HTERT RPE-1 (cell line): Measurements from ENCODE around the gene SELENOK.

ENCODE experiments used
- in situ Hi-C: fragments of 300-500 bp; cut with MboI; formaldehyde crosslinking; loops from 4 replicates; pipeline ENCODE4 v1.14.3; 2020; ENCODE audit warnings: low sequenced_read_pairs

SELENOK gene

DNA sequence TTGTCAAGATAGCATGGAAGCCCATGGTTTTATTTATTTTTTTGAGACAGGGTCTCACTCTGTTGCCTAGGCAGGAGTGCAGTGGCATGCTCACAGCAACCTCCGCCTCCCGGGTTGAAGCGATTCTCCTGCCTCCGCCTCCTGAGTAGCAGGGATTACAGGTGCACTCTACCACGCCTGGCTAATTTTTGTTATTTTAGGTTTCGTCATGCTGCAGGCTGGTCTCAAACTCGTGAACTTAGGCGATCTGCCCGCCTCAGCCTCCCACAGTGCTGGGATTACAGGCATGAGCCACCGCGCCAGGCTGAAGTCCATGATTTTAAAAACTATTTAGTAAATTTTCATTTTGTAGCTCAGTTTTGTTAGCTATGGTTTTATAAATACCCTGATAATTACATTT is 7.0 kb downstream of the SELENOK start:
- in situ Hi-C loops, result no loop called here

DNA sequence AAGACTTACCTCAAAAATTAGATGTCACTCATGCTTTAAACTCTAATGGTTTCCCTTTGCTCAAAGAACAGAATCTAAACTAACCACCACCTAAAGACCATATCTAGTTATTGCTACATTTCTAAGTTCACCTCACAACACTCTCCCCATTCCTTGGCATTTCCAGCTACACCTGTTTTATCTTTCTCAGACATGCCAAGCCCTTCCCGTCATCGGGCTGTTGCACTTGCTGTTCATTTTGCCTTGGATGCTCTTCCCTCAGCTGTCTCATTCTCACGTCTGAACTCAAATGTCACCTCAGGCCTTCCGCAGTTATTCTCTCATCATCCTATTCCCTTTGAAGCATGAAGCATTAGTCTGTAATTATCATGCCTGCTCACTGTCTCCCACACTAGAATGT is 8.7 kb downstream of the SELENOK start:
- in situ Hi-C loops, result no loop called here

DNA sequence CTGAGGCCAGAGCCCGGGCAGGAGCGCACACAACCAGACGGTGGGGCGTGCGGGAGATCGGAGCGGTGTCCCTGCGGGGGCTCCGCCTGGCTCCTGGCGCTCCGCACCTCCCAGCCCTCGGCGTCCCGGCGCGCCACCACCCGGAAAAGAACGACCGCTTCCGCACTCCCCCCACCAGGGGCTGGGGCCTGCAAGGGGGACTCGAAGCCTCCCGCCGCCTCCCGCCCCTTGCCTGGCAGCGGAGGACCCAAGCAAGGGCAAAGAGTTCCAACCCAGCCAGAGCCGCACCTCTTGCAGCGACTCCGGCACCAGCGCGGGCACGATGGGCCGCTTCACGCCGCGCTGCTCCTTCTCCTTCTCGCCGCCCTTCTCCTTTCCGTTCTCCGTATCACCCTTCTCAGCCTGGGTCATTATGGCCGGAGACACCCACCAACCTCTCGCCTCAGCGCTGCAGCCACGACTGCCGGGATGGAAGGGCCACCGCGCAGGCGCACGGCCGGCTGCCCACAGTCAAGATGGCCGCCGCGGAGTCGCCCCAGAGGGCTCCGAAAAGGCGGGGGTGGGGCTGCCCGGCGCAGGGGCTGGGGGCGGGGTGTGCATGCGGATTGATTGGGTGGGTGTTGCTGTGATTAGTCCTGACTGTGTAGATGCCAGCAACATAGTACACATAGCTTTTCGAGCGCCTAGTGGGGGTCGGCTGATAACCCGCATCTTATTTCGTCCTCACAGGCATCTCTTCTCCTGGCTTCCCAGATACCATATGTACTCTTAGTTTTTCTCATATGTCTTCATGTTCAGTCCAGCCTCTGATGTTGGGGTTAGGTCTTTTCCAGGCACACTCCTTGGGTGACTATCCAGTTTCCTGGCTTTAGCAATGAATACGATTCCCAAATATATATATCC is 9.7 kb downstream of the SELENOK start, which contains the start of gene ACTR8:
Gene ACTR8 (minus strand): TSS at position 462 of the 903 bp plus-strand sequence. CDS start 51 bp downstream, at position 411.
- in situ Hi-C loops, result no loop called here

DNA sequence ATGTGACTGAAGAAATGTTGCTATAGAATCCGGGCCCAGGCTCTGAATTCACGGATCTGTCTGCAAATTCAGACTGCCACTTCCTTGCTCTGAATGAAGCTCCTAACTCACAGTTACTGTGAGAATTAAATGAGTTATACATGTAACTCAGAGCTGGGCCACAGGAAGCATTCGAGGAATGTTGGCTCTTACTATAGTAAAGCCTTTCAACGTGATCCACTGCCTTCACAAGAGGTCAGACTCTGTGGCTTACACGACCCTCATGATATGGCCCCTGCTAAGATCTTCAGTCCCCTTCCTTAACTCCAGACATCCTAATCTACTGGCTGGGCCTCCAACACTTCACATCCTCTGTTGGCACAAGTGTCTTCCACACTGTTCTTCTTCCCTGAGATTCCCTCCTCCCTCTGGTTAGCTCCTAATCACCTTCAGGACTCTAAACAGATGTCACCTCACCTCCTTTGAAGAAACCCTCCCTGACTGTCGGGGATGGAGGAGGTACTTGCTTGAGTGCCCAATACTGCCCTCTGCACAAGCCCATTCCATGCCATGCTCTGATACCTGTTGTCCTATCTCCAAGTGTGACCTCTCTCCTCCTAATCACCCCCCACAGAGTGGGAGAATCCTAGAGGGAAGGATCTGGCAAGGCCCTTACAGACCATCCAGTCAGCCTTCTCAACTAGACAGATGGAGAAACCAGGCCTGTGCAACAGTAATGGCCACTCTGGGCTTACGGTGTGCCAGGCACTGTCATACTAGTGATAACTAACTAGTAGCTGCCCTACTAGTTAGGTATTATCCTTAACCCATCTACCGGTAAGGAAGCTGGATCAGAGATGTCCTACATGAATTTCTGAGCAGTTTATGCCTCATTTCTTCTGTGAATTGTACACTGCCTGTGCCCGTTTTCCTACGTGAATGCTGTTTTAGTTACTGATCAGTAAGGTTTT is 11.0 kb downstream of the SELENOK start:
- in situ Hi-C loops, result no loop called here

DNA sequence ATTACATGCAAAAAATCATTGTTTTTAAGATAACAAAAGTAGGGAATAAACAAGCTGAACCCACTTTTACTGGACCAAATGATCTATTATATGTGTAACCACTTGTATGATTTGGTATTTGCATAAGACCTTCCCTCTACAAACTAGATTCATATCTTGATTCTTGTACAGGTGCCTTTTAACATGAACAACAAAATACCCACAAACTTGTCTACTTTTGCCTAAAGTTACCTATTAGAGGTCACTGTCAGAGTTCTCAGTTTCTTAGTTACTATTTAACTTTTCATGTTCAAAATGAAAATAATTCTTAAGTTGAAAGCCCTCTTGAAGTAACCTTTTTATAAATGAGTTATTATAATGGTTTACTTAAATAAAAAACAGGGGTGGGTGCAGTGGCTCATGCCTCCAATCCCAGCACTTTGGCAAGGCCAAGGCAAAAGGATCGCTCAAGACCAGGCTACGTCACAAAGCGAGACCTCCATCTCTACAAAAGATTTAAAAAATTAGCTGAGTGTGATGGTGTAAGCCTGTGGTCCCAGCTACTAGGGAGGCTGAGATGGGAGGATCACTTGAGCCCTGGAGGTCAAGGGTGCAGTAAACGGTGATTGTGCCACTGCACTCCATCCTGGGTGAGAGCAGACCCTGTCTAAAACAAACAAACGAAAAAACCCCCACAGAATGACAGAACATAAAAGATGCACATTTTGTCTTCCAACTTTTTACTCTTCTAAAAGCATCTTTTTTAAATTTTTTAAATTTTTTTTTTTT is 25.7 kb downstream of the SELENOK start:
- in situ Hi-C loops, result no loop called here

GRCh38 chr3:53863145-53863544 is 28.5 kb downstream of the SELENOK start:
- in situ Hi-C loops, result no loop called here

GRCh38 chr3:53862241-53862640 is 29.4 kb downstream of the SELENOK start:
- in situ Hi-C loops, result no loop called here

DNA sequence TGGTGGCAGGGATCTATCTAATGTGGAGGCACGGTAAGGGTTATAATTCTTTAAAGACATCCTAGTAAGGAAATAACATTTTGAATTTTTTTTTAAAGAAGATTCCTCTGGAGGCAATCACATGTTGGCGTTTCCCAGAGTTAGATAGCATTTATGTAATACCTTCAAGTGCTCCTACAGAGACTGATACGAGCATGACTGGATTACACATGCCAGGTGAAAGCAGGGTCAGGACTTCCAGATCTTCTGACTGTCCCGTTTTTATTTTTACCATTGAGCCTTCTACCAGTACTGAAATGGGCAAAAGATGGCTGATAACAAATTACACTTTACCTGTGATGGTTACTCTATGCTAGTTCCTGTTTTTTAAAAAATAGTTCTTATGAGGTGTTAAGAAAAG is 31.5 kb downstream of the SELENOK start:
- in situ Hi-C loops, result no loop called here

- in situ Hi-C loops, result no loop called here
Observed at GRCh38 chr3:53859178-53859577, 32.5 kb downstream of the SELENOK start.

DNA sequence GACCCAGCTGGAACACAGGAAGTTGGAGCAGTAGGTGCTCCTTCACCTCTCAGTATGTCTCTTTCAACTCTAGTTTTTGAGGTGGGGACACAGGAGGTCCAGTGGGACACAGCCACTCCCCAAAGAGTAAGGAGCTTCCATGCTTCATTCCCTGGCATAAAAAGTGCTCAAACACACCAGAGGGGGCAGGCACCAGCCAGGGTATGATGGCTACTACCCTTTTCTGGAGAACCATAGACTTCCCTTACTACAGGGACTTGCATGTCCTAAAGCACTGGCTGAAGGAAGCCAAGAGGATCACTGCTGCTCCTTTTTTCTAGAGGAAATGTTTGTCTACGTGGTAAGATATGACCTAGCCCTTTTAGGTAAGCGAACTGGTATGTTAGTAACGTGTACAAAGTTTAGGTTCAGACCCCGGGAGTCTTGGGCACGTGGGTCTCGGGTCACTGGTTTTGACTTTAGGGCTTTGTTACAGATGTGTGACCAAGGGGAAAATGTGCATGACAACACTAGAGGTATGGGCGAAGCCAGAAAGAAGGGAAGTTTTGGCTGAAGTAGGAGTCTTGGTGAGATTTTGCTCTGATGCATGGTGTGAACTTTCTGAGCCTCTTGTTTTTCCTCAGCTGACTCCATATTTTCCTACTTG is 33.4 kb downstream of the SELENOK start:
- in situ Hi-C loops, result no loop called here

GRCh38 chr3:53856964-53857363 is 34.7 kb downstream of the SELENOK start:
- in situ Hi-C loops, result no loop called here

GRCh38 chr3:53850895-53851294 is 40.8 kb downstream of the SELENOK start:
- in situ Hi-C loops, result no loop called here

DNA sequence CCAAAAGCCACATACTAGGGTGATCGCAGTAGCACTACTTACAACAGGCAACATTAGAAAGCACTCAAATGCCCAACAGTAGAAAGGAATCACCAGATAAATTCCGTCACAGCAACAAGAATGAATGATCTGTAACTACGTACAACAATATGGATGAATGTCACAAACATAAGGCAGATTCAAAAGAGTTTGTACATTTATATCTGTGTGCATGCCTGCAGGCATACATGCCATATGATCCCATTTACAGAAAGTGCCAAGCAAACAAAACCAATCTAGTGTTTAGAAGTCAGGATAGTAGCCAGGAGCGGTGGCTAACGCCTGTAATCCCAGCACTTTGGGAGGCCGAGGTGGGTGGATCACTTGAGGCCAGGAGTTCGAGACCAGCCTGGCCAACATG is 41.7 kb downstream of the SELENOK start:
- in situ Hi-C loops, result no loop called here

- in situ Hi-C loops, result no loop called here
Observed at GRCh38 chr3:53846851-53847155, 44.9 kb downstream of the SELENOK start.

GRCh38 chr3:53846134-53846850 is 45.4 kb downstream of the SELENOK start, which contains the start of the genes CHDH and IL17RB:
Gene CHDH (minus strand): TSS chr3:53846419. CDS start chr3:53824008, 22,411 bp downstream.
Gene IL17RB (plus strand): TSS chr3:53846568. CDS start chr3:53846589, 21 bp downstream.
- in situ Hi-C loops, result no loop called here

DNA sequence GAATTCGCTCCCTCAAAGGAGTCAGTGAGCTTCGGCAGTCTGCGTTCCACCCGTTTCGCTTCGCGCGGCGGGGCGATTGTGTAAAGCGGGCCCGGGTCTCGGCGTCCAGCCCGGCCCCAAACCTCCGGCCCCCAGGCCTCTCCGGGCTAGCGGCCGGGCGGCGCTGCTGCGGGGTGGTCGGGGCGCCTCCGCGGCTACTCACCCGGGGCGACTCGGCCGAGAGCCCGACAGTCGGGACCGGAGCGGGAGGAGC is 45.9 kb downstream of the SELENOK start:
- in situ Hi-C loops, result no loop called here

DNA sequence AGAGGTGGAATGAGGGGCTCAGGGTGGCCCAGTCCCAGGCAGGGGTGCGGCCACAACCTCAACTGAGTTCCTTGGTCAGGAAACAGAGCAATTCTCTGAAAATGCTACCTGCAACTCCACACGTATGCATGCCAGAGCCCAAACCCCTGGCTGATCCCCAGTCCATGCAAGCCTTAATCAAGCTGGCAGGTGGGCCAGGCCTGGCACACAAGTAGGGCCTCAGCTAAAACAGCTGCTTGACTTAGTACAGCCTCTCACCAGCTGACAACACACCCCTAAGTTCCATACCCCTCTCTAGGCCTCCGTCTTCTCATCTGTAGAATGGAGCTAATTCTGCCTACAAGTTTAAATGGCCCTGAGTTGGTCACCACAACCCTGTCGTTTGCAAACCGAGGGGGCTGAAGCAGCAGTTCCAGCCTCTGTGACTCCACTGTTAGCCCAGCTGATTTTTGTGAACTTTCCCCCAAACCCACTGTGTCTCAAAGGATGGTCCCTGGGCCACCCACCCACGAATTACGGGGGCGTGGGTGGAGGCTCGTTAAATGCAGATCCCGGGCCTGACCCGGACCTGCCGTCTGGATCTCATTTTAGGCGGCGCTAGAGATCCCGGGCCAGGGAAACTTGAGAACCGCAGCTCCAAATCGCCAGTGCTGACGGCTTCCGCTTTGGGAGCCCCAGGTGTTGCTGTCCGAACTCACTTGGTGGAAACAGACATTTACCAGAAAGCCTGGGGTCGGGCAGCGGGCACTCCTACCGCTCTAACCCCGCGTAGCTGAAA is 46.4 kb downstream of the SELENOK start:
- in situ Hi-C loops, result no loop called here

GRCh38 chr3:53844262-53845102 is 47.2 kb downstream of the SELENOK start:
- in situ Hi-C loops, result no loop called here
